ENCODE data around the gene ATP6V1B1. TPM values are rescaled to one million over a fixed set of nuclear protein-coding genes. Genes with fewer than 3 reads are reported as not detected.

The ATP6V1B1 gene
- total and polyA plus RNA-seq, 2 of the 13 experiments (the other 11 are each of a cell fraction or from before 2014, with no cell fraction given) = 0.58 to 1.6 TPM

GRCh38 chr2:71001592-71001927 lies 65.9 kb downstream of the ATP6V1B1 start (continued):
- TF ChIP-seq GLI4 (CRISPR knock-in tag; IDR thresholded peaks at IDR 0.05; ENCODE audit: borderline replicate concordance) = 0 out of 2 replicates have a peak, but pooled peaks have one; percentile 69
- no peak for TF ChIP-seq SOX6 (IDR thresholded peaks at IDR 0.05)
- peak; percentile 45; the same call in 1 of the 2 replicates for TF ChIP-seq SOX6 (CRISPR knock-in tag; IDR thresholded peaks at IDR 0.05)
- peak; percentile 21; the same call in 1 of the 2 replicates for TF ChIP-seq YEATS4 (CRISPR knock-in tag; IDR thresholded peaks at IDR 0.05; ENCODE audit: borderline replicate concordance)
- 0 out of 2 replicates have a peak, but pooled peaks have one; percentile 29 for TF ChIP-seq ZFX (CRISPR knock-in tag; IDR thresholded peaks at IDR 0.05; ENCODE audit: low read depth)
- TF ChIP-seq TEAD3 (CRISPR knock-in tag; optimal IDR thresholded peaks at IDR 0.05; ENCODE audit: borderline replicate concordance) = no peak
- 0 out of 2 replicates have a peak, but pooled peaks have one; percentile 42 for TF ChIP-seq ZFP36L1 (CRISPR knock-in tag; IDR thresholded peaks at IDR 0.05)
- TF ChIP-seq, protein P1, sequence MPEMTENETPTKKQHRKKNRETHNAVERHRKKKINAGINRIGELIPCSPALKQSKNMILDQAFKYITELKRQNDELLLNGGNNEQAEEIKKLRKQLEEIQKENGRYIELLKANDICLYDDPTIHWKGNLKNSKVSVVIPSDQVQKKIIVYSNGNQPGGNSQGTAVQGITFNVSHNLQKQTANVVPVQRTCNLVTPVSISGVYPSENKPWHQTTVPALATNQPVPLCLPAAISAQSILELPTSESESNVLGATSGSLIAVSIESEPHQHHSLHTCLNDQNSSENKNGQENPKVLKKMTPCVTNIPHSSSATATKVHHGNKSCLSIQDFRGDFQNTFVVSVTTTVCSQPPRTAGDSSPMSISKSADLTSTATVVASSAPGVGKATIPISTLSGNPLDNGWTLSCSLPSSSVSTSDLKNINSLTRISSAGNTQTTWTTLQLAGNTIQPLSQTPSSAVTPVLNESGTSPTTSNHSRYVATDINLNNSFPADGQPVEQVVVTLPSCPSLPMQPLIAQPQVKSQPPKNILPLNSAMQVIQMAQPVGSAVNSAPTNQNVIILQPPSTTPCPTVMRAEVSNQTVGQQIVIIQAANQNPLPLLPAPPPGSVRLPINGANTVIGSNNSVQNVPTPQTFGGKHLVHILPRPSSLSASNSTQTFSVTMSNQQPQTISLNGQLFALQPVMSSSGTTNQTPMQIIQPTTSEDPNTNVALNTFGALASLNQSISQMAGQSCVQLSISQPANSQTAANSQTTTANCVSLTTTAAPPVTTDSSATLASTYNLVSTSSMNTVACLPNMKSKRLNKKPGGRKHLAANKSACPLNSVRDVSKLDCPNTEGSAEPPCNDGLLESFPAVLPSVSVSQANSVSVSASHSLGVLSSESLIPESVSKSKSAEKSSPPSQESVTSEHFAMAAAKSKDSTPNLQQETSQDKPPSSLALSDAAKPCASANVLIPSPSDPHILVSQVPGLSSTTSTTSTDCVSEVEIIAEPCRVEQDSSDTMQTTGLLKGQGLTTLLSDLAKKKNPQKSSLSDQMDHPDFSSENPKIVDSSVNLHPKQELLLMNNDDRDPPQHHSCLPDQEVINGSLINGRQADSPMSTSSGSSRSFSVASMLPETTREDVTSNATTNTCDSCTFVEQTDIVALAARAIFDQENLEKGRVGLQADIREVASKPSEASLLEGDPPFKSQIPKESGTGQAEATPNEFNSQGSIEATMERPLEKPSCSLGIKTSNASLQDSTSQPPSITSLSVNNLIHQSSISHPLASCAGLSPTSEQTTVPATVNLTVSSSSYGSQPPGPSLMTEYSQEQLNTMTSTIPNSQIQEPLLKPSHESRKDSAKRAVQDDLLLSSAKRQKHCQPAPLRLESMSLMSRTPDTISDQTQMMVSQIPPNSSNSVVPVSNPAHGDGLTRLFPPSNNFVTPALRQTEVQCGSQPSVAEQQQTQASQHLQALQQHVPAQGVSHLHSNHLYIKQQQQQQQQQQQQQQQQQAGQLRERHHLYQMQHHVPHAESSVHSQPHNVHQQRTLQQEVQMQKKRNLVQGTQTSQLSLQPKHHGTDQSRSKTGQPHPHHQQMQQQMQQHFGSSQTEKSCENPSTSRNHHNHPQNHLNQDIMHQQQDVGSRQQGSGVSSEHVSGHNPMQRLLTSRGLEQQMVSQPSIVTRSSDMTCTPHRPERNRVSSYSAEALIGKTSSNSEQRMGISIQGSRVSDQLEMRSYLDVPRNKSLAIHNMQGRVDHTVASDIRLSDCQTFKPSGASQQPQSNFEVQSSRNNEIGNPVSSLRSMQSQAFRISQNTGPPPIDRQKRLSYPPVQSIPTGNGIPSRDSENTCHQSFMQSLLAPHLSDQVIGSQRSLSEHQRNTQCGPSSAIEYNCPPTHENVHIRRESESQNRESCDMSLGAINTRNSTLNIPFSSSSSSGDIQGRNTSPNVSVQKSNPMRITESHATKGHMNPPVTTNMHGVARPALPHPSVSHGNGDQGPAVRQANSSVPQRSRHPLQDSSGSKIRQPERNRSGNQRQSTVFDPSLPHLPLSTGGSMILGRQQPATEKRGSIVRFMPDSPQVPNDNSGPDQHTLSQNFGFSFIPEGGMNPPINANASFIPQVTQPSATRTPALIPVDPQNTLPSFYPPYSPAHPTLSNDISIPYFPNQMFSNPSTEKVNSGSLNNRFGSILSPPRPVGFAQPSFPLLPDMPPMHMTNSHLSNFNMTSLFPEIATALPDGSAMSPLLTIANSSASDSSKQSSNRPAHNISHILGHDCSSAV (CRISPR knock-in tag; IDR thresholded peaks at IDR 0.05; ENCODE audit: borderline replicate concordance) = peak; percentile 93
- 0 out of 2 replicates have a peak, but pooled peaks have one; percentile 17 for TF ChIP-seq MYPOP (CRISPR knock-in tag; IDR thresholded peaks at IDR 0.05)
- TF ChIP-seq MXD1 (CRISPR knock-in tag; IDR thresholded peaks at IDR 0.05) = 0 out of 2 replicates have a peak, but pooled peaks have one; percentile 12
- peak; percentile 2; the same call in 1 of the 2 replicates for TF ChIP-seq REPIN1 (CRISPR knock-in tag; IDR thresholded peaks at IDR 0.05; ENCODE audit: borderline replicate concordance, low read depth)
- TF ChIP-seq ZNF687 (CRISPR knock-in tag; IDR thresholded peaks at IDR 0.05) = peak; percentile 63
- TF ChIP-seq NR2F6 (IDR thresholded peaks at IDR 0.05) = no peak
- no peak for TF ChIP-seq NR2F6 (CRISPR knock-in tag; IDR thresholded peaks at IDR 0.05)

All from HepG2 (cell line).